GM18951 (cell line): ENCODE results near the gene SURF6.
A peak's percentile ranks its signal among the peaks of the same experiment; 100 is the strongest.

Source experiments
- POLR2A ChIP-seq: IDR thresholded peaks from 4 replicates; pipeline ENCODE4 v1.6.1; 2011; ENCODE audit warnings: mild to moderate bottlenecking; ENCODE audit not compliant: insufficient read length, insufficient read depth; ENCODE audit errors: extremely low read depth
- in situ Hi-C: fragments of 300-500 bp; cut with MboI; formaldehyde crosslinking; loops from one replicate; pipeline ENCODE4 v1.12.0; 2022; ENCODE audit warnings: low sequenced_read_pairs, mixed read lengths, inconsistent platforms; ENCODE audit not compliant: unreplicated experiment

Gene SURF6

GRCh38 chr9:133374612-133375115 is 38.7 kb upstream of the SURF6 start:
- in situ Hi-C loops, result no loop called here

GRCh38 chr9:133372144-133372543 is 36.2 kb upstream of the SURF6 start:
- in situ Hi-C loops, result no loop called here

More at GRCh38 chr9:133374612-133375115, 38.7 kb upstream of the SURF6 start:
- no peak for TF ChIP-seq POLR2A

GRCh38 chr9:133371261-133371711 is 35.3 kb upstream of the SURF6 start:
- no peak for TF ChIP-seq POLR2A
- in situ Hi-C loops, result no loop called here

More at GRCh38 chr9:133372144-133372543, 36.2 kb upstream of the SURF6 start:
- TF ChIP-seq POLR2A, result no peak

- in situ Hi-C loops, result no loop called here
Measured at GRCh38 chr9:133370685-133371084, 34.7 kb upstream of the SURF6 start.

GRCh38 chr9:133369933-133370332 is 33.9 kb upstream of the SURF6 start:
- in situ Hi-C loops, result no loop called here
- TF ChIP-seq POLR2A, result no peak

More at GRCh38 chr9:133370685-133371084, 34.7 kb upstream of the SURF6 start:
- no peak for TF ChIP-seq POLR2A

GRCh38 chr9:133369422-133369821 is 33.4 kb upstream of the SURF6 start:
- TF ChIP-seq POLR2A, result no peak
- in situ Hi-C loops, result no loop called here

GRCh38 chr9:133368249-133368881 is 32.4 kb upstream of the SURF6 start:
- no peak for TF ChIP-seq POLR2A
- in situ Hi-C loops, result no loop called here

- in situ Hi-C loops, result no loop called here
- TF ChIP-seq POLR2A, result no peak
Measured at GRCh38 chr9:133367778-133368177, 31.8 kb upstream of the SURF6 start.

- no peak for TF ChIP-seq POLR2A
- in situ Hi-C loops, result no loop called here
Measured at GRCh38 chr9:133367221-133367620, 31.2 kb upstream of the SURF6 start.

- TF ChIP-seq POLR2A, result no peak
- in situ Hi-C loops, result no loop called here
Measured at GRCh38 chr9:133366435-133366834, 30.4 kb upstream of the SURF6 start.

GRCh38 chr9:133362359-133363044 is 26.5 kb upstream of the SURF6 start:
- TF ChIP-seq POLR2A, result peak; percentile 21
- in situ Hi-C loops, result no loop called here

- in situ Hi-C loops, result no loop called here
- TF ChIP-seq POLR2A, result no peak
Measured at GRCh38 chr9:133361507-133362092, 25.6 kb upstream of the SURF6 start.
